ENCODE measurements around the gene MVD.

MVD gene

GRCh38 chr16:88606148-88606757 lies 56.6 kb downstream of the MVD start:
- no peak for DNase-seq (ENCODE audit: low read depth)

DNA sequence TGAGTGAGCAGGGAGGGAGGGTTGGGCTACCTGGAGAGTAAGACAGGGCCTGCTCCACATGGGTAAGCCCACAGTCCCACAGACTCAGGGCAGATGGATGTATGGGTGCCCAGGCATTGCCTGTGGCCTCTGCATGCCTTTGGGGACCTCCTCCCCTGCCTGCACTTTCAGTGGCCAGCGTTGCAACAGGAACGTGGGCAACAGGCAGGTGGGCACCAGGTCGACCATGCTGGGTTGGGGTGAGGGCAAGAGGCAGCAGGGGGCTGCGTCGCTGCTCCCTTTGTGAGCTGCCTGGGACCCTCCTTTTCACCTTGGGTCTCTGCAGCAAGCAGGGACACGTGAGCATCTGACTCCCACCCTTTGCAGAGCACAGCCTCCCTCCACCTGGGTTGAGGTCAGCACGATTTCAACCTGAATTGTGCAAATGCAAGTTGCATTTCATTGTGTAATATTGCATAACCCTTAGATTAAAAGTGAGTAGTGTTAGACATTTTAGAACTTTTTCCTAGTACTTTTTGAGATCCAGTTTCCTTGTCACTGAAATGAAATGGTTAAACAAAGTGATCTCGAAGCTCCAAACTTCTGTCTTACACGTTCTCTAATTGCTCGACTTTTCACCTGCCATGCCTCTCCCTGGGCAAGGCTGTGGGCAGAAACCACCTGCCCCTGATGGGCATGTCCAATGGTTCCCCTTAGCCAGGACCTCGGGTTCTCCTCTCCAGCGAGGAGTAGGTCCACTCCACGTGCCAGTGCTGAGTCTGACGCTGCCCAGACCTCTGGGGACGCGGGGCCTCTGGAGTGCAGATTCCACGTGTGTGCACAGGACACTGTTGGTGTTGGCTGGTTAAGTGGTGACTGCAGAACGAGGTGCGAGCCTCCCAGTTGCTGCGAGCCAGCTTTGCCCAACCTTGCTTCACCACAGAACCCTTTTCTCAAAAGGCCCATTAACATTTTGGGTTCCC lies 57.4 kb downstream of the MVD start:
- no peak for DNase-seq (ENCODE audit: low read depth)

DNA sequence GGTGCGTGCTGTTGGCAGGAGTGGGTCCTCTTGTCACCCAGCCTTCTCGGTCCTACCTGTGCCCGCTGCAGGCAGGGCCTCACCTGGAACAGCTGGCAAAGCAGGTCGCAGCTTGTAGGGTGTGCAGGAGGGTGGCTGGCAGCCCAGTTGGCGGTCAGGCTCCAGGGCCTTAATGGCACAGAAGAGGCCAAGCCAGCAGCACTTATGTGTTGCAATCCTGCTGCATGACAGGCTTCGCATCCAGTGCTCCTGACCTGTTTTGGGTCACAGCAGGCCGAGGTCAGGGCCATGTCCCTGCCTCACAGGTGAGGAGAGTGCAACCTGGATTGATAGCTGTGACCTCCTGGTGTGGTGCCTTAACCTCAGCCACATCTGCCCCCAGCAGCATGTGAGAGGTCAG lies 60.8 kb downstream of the MVD start:
- no peak for DNase-seq (ENCODE audit: low read depth)
